ENCODE results near the gene LAIR2. TPM values are rescaled to one million over a fixed set of nuclear protein-coding genes. Genes with fewer than 3 reads are reported as not detected.

Gene LAIR2
- total and polyA plus RNA-seq, 10 of the 15 experiments (the other 5 are each of a cell fraction or from before 2014, with no cell fraction given), result not detected

- no peak for TF ChIP-seq ZNF592 (IDR thresholded peaks at IDR 0.05)
- TF ChIP-seq CREM (IDR thresholded peaks at IDR 0.05; ENCODE audit: low read depth), result no peak
- TF ChIP-seq ZBTB11 (CRISPR knock-in tag; IDR thresholded peaks at IDR 0.05), result no peak
- TF ChIP-seq RBBP5 (conservative IDR thresholded peaks at IDR 0.05), result no peak
- TF ChIP-seq YBX1 (IDR thresholded peaks at IDR 0.05), result no peak
- no peak for TF ChIP-seq IRF5 (IDR thresholded peaks at IDR 0.05; ENCODE audit: borderline replicate concordance)
- TF ChIP-seq BRCA1 (IDR thresholded peaks at IDR 0.05; ENCODE audit: low read depth, low read length), result no peak
- no peak for TF ChIP-seq BMI1 (IDR thresholded peaks at IDR 0.05; ENCODE audit: borderline replicate concordance)
- TF ChIP-seq BCLAF1 (IDR thresholded peaks at IDR 0.05), result no peak
- TF ChIP-seq STAT3 (IDR thresholded peaks at IDR 0.05; ENCODE audit: low read depth, low read length), result no peak
- no peak for TF ChIP-seq CEBPZ (IDR thresholded peaks at IDR 0.05; ENCODE audit: low read depth, low read length)
- TF ChIP-seq CHD1 (IDR thresholded peaks at IDR 0.05; ENCODE audit: low read depth, low read length), result no peak
Observed at GRCh38 chr19:54482889-54483288, 19.7 kb upstream of the LAIR2 start (continued).
